ENCODE measurements around the gene EDC4. TPM values are rescaled to one million over a fixed set of nuclear protein-coding genes. Genes with fewer than 3 reads are reported as not detected.

EDC4 gene
- total RNA-seq, 1 donor from 2014 or later, result 48.4 TPM

GRCh38 chr16:67922740-67923139 is 49.9 kb downstream of the EDC4 start:
- DNase-seq (ENCODE audit: low read depth), result no peak
- TF ChIP-seq, protein P1, sequence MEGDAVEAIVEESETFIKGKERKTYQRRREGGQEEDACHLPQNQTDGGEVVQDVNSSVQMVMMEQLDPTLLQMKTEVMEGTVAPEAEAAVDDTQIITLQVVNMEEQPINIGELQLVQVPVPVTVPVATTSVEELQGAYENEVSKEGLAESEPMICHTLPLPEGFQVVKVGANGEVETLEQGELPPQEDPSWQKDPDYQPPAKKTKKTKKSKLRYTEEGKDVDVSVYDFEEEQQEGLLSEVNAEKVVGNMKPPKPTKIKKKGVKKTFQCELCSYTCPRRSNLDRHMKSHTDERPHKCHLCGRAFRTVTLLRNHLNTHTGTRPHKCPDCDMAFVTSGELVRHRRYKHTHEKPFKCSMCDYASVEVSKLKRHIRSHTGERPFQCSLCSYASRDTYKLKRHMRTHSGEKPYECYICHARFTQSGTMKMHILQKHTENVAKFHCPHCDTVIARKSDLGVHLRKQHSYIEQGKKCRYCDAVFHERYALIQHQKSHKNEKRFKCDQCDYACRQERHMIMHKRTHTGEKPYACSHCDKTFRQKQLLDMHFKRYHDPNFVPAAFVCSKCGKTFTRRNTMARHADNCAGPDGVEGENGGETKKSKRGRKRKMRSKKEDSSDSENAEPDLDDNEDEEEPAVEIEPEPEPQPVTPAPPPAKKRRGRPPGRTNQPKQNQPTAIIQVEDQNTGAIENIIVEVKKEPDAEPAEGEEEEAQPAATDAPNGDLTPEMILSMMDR (IDR thresholded peaks at IDR 0.05; ENCODE audit: insufficient read depth, low read length, poor library complexity, severe bottlenecking), result no peak
- no peaks in the 10 kb centered on the region for H3K27me3 ChIP-seq (ENCODE audit: control insufficient read depth, insufficient read depth, low read length)
- no peak overlapping the region for H3K4me3 ChIP-seq (ENCODE audit: low read depth, low read length)
- no peaks in the 10 kb centered on the region for H3K36me3 ChIP-seq (ENCODE audit: control insufficient read depth, insufficient read depth, low read length)

GRCh38 chr16:67923414-67924116 is 50.7 kb downstream of the EDC4 start:
- H3K27me3 ChIP-seq (ENCODE audit: control insufficient read depth, insufficient read depth, low read length), result no peaks in the 10 kb centered on the region
- TF ChIP-seq, protein P1 (IDR thresholded peaks at IDR 0.05; ENCODE audit: insufficient read depth, low read length, poor library complexity, severe bottlenecking), result no peak
- no peak overlapping the region for H3K4me3 ChIP-seq (ENCODE audit: low read depth, low read length)
- DNase-seq (ENCODE audit: low read depth), result no peak
- H3K36me3 ChIP-seq (ENCODE audit: control insufficient read depth, insufficient read depth, low read length), result no peaks in the 10 kb centered on the region

- no peak for DNase-seq (ENCODE audit: low read depth)
- TF ChIP-seq, protein P1 (IDR thresholded peaks at IDR 0.05; ENCODE audit: insufficient read depth, low read length, poor library complexity, severe bottlenecking), result no peak
- Histone ChIP-seq H3K4me3 (ENCODE audit: low read depth, low read length) (no peak overlapping the region), H3K36me3 (ENCODE audit: control insufficient read depth, insufficient read depth, low read length) (no peaks in the 10 kb centered on the region), H3K27me3 (ENCODE audit: control insufficient read depth, insufficient read depth, low read length) (no peaks in the 10 kb centered on the region)
These were observed 51.5 kb downstream of the EDC4 start for GRCh38 chr16:67924140-67924906.

- H3K4me3 ChIP-seq (ENCODE audit: low read depth, low read length), result no peak overlapping the region
- no peaks in the 10 kb centered on the region for H3K27me3 ChIP-seq (ENCODE audit: control insufficient read depth, insufficient read depth, low read length)
- H3K36me3 ChIP-seq (ENCODE audit: control insufficient read depth, insufficient read depth, low read length), result peaks cover 2% of the 10 kb centered on the region
- TF ChIP-seq, protein P1 (IDR thresholded peaks at IDR 0.05; ENCODE audit: insufficient read depth, low read length, poor library complexity, severe bottlenecking), result no peak
- no peak for DNase-seq (ENCODE audit: low read depth)
These were observed 53.4 kb downstream of the EDC4 start for GRCh38 chr16:67926181-67926750.

DNA sequence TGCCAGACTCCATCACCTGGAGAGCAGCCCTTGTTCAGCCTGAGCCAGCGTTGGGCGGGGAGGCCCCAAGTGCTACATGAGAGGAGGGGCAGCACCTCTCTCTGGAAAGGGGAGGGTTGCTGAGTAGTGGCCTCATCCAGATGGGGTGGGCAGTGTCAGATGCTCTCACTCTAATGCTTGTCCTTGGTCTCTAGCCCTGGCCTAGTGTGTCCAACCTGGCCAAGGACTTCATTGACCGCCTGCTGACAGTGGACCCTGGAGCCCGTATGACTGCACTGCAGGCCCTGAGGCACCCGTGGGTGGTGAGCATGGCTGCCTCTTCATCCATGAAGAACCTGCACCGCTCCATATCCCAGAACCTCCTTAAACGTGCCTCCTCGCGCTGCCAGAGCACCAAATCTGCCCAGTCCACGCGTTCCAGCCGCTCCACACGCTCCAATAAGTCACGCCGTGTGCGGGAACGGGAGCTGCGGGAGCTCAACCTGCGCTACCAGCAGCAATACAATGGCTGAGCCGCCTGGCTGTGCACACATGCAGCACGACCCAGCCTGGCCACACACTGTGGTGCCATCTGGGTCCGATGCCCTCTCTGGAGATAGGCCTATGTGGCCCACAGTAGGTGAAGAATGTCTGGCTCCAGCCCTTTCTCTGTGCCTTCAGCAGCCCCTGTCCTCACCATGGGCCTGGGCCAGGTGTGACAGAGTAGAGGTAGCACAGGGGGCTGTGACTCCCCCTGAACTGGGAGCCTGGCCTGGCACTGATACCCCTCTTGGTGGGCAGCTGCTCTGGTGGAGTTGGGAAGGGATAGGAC is 54.5 kb downstream of the EDC4 start:
- H3K4me3 ChIP-seq (ENCODE audit: low read depth, low read length), result no peak overlapping the region
- no peaks in the 10 kb centered on the region for H3K27me3 ChIP-seq (ENCODE audit: control insufficient read depth, insufficient read depth, low read length)
- TF ChIP-seq, protein P1 (IDR thresholded peaks at IDR 0.05; ENCODE audit: insufficient read depth, low read length, poor library complexity, severe bottlenecking), result no peak
- no peak for DNase-seq (ENCODE audit: low read depth)
- peaks cover 2% of the 10 kb centered on the region for H3K36me3 ChIP-seq (ENCODE audit: control insufficient read depth, insufficient read depth, low read length)
